ENCODE results near the gene CPNE1.

Gene CPNE1

GRCh38 chr20:35652641-35653429, 11.9 kb downstream of the CPNE1 start:
- DNase-seq, result no peak

DNA sequence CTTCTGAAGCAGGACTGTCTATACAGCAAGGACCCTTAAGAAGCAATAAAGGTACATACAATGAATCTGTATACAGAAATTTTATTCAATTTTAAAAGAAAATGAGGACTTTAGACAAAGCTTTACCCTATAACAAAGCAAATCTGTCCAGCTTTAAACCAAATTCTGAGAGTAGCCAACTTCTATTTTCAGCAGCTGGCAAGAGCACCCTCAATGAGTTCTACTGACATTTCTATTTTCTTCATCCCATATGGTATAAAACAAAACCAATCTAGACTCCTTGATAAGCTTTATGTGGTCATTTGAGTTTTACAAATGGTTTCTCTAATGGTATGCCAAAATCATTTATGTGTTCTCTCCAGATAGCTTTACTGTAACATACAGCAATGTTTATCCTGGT, 12.7 kb downstream of the CPNE1 start:
- DNase-seq, result no peak

GRCh38 chr20:35650632-35651031, 14.1 kb downstream of the CPNE1 start:
- DNase-seq, result no peak

- DNase-seq, result no peak
These were observed 15.9 kb downstream of the CPNE1 start for GRCh38 chr20:35648836-35649235.

GRCh38 chr20:35644806-35645205, 19.9 kb downstream of the CPNE1 start:
- DNase-seq, result no peak

DNA sequence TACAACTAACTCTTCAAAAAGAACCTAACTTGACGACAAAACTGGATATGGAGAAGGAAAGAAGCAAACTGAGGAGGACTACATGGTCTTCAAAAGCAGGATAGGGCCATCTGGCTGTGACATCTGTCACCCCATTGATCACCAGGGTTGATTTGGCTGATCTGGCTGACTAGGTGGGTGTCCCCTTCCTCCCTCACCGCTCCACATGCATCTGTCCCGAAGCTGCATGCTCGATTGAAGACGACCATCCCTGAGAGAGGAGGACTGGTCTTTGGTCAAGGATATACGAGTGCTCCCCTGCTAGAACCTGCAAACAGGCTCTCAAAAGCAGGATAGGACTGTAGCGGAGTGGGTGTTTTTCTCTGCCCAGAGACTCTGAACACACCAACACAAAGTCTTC, 21.7 kb downstream of the CPNE1 start:
- no peak for DNase-seq

DNA sequence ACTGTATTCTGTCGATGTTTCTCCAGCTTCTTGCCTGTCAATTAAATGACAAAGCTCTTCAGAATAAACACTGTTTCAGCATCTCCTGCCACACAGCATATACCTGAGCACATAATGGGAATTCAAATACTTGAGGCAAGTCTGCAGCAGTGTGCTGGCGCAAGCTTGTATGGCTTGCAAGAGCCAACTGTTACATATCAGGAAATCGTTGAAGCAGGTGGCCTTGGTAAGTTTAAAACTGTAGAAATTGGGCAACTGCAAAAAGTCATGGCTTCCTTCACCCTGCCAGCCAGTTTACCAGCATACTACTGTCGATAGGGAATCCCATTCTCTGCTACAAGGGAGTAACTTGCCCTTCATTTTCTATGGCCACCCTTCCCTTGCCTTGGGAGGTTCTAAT, 23.0 kb downstream of the CPNE1 start:
- no peak for DNase-seq

GRCh38 chr20:35640724-35641123, 24.0 kb downstream of the CPNE1 start:
- no peak for DNase-seq

- no peak for DNase-seq
These were observed 25.9 kb downstream of the CPNE1 start for GRCh38 chr20:35638751-35639150.

GRCh38 chr20:35637276-35637675, 27.4 kb downstream of the CPNE1 start:
- DNase-seq, result no peak

DNA sequence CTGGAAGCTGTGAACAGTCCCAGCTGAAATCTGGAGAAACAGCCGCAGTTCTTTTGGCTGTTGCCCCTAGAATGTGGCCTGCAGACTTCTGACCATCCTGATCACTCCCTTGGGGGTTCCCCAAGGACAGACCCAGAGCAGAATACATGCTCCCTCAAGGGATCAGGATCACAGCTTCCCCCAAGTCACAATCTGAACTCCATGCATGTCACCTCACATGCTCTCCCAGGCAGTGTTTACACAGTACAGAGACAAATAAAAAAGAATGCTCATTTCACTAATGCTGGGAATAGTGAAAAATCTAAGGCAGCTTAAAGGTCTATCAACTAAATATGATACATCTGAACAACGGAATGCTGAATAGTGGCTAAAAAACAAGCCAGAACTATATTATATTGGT, 28.6 kb downstream of the CPNE1 start:
- DNase-seq, result no peak

GRCh38 chr20:35635652-35636051, 29.0 kb downstream of the CPNE1 start:
- DNase-seq, result no peak

DNA sequence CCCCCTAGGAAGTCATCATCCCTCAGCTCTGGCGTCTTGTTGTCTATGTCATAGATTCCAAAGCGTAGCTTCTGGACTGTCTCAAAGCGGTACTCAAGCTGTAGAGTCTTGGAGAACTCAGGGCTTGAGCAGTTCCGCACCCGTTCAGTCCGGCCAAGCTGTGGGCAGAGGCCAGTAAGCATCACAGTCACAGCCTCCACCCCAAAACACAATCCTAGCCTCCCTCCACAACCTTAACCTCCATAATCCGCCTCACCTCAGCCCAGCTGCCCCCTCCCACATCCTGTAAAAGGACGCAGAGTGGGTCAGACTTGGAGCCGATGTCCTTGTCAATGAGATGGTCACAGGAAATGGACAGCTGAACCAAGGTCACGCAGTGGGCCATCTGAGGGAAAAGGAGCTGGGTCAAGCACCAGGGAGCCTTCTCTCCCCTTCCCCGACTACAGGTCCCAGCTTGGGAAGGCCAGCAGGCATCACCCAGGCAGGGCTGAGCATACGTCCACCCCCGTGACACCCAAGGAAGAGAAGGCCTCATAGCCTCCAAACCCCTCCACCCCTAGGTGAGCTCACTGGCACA, 32.1 kb downstream of the CPNE1 start:
- no peak for DNase-seq

DNA sequence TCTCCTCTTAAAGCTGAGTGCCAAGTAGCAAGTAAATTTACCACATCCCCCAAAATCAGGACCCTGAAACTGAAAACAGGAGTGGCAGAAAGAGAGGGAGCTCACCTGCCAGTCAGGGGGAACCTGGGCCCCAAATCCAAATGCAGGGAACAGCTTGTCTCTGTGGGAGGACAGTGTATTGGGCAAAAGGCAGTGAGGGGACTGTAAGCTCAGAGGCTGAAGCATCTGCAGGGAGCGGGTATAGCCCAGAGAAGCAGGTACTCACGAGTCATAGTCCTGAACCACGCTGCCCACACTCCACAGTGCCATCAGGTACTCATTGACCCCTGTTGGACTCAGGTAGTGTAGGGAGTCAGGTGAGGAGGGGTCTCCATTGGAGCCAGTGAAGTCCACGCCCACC, 34.1 kb downstream of the CPNE1 start:
- no peak for DNase-seq

DNA sequence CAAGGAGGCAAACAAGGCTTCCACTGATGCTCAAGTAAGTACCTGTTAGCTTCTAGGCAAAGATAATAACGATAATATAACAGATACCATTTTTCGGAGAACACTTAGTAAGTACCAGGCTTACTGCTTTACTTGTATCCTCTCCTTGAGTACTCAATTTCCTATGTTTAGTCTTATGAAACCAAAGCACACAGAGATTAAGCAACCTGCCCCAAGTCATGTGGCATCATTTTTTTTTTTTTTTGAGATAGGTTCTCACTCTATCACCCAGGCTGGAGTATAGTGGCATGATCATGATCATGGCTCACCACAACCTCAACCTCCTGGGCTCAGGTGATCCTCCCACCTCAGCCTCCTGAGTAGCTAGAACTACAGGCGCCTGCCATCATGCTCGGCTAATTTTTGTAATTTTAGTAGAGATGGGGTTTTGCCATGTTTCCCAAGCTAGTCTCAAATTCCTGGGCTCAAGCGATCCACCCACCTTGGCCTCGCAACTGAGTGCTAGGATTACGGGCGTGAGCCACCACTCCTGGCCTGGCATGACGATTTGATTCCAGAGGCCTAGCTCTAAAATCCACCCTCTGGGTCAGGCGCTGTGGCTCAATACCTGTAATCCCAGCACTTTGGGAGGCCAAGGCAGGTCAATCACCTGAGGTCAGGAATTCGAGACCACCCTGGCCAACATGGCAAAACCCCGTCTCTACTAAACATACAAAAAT, 35.1 kb downstream of the CPNE1 start:
- DNase-seq, result no peak

GRCh38 chr20:35627121-35627520, 37.6 kb downstream of the CPNE1 start:
- no peak for DNase-seq

DNA sequence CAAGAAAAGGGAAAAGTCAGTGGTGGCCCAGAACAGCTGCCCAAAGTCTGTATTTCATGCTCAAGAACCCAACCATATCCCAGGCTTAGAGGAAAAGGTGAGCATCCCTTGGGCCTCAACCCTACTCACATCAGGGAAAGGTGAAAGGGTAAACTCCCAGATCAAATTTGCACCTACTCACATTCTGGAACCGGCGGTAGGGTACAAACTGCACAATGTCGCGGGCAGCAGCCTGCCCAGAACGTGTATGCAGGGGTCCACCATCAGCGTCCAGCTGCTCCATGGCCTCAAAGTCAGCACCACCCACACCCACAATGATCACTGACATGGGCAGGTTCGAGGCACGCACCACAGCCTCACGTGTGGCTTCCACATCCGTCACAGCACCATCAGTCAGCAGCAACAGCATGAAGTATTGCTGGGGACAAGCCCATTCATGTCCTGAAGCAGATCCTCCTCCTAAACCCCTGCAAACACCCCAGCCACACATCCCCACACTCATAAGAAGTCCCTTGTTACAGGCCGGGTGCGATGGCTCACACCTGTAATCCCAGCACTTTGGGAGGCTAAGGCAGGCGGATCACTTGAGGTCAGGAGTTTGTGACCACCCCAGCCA, 38.2 kb downstream of the CPNE1 start:
- DNase-seq, result no peak

DNA sequence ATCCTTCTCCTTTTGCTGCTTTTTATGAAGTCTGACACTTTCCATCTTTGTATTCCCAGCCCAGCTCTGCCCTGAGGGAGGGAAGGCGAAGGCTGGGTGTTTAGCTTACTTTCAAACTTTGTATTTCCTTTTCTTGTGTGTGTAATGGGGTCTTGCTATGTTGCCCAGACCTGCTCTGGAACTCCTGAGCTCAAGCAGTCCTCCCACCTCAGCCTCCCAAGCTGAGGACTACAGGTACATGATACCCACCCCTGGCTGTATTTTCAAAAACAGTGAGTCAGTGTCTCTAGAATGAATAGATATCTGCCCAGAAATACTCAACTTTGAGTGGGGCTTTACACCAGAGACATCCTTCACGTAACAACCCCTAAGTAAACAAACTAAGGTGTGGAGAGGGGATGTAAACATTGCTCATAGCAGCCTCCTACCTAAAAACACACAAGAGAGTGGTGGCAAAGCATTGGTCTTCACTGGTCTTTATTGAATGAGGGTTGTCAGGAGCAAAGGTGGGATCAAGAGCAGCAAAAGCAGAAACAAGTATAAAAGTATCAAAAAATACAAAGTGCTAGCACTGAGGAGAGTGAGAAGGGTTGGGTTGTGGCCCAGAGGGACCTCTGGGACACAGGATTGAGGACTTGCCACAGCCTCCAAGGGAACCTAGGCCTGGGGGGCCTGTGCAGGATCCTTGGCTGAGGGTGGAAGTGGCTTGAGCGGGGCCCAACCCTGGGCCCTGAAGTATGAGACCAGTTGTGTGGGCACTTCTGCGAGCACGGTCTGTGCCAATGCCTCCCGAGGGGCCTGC, 38.9 kb downstream of the CPNE1 start:
- no peak for DNase-seq

DNA sequence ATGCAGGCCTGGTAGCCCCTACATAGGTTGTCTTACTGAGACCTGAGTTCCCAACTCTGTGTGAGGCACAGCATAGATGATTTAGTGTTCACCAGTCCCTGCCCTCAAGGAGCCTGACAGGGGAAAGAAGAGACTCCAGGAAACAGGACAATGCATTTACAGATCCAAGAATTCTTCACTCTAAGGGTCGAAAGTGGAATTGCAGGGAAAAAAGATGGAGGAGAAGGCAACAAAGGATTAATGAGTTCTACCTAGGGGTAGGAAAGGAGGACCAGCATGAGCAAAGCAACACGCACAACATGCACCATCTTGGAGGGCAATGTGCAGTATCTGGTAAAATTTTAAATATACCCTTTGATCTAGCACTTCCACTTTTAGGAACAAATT, 43.1 kb downstream of the CPNE1 start:
- DNase-seq, result no peak

DNA sequence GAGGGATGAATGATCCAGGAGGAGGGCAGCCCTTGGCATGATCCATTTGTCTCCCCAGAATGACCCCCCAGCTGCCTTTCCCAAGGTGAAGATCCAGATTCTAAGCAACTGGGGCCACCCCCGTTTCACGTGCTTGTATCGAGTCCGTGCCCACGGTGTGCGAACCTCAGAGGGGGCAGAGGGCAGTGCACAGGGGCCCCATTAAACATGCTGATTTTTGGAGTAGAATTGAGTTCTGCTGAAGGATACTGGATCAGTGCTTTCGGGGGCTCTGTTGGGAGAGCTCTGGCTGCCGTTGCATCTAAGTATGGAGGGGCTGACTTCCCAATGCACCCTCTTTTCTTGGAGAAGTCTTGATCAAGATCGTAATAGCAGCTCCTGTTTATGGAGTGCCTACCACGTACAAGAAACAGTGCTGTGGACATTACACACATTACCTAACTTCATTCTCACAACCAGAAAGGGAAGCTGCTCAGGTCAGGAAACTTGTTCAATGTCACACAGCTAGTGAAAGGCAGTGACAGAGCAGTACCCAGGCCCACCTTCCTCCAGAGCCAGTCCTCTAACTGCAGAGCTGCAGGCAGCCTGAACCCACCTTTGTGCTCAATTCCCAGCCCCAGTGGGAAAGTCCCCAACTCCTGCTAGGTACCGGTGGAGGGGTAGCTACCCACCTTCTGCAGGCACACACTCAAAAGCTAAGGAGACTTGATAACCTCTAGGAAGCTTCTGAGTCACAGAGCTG, 43.7 kb downstream of the CPNE1 start:
- no peak for DNase-seq

DNA sequence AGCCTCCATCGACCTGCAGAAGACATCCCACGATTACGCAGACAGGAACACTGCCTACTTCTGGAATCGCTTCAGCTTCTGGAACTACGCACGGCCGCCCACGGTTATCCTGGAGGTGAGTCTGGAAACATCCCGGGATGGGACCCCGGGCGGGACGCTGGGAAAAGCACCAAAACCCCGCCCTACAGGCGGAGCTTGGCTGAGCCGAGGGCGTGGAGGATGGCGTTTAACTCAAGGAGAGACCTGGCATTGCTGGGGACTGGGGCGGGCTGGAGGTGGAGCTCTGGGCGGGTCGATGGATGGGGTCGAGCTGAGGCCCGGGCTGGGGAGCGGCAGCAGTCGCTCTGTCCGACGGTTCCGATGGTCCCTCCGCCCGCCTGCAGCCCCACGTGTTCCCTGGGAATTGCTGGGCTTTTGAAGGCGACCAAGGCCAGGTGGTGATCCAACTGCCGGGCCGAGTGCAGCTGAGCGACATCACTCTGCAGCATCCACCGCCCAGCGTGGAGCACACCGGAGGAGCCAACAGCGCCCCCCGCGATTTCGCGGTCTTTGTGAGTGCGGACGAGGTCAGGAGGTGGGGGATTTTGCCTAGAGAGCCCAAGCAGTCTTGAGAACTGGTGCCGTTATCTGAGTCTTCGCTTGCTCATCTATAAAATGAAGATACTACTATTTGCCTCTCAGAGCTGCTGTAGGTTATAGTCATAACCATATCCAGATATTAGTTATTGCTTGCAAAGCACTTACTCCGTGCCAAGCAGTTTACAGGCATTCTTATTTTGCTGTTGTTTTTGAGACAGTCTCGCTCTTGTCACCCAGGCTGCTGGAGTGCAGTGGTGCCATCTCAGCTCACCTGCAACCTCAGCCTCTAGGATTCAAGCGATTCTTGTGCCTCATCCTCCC, 45.3 kb downstream of the CPNE1 start:
- peak; percentile 75 to 76 for DNase-seq

Data from CD4-positive, alpha-beta T cell treated with Interleukin-1 beta for 1 hour (primary cell).